Mesendoderm (in vitro differentiated cells): ENCODE data around the gene ZNF521.

Source experiments
- DNase-seq: peaks from one replicate; pipeline ENCODE4 v3.0.0; 2013
- H2AK5ac ChIP-seq: 2 replicates; pipeline ENCODE4 v1.6.1; 2013; ENCODE audit warnings: low read length, inconsistent platforms
- H2BK120ac ChIP-seq: 2 replicates; pipeline ENCODE4 v1.6.1; 2013; ENCODE audit warnings: low read depth, mild to moderate bottlenecking, low read length, moderate library complexity, mixed read lengths
- H2BK15ac ChIP-seq: replicated peaks from 2 replicates; pipeline ENCODE4 v1.6.1; 2013; ENCODE audit warnings: low read depth, mild to moderate bottlenecking, moderate library complexity
- H2BK5ac ChIP-seq: 2 replicates; pipeline ENCODE4 v1.6.1; 2013; ENCODE audit warnings: low read length, inconsistent platforms
- H3K18ac ChIP-seq: 2 replicates; pipeline ENCODE4 v1.6.1; 2013; ENCODE audit warnings: mild to moderate bottlenecking, low read length, mixed read lengths
- H3K23ac ChIP-seq: one replicate; pipeline ENCODE4 v1.6.1; 2013; ENCODE audit warnings: low read length
- H3K27ac ChIP-seq: 2 replicates; pipeline ENCODE4 v1.5.1; 2013; ENCODE audit warnings: low read depth, mild to moderate bottlenecking, inconsistent platforms, low read length, moderate library complexity
- H3K27me3 ChIP-seq: 2 replicates; pipeline ENCODE4 v1.6.1; 2013; ENCODE audit warnings: low read length, control low read depth, mild to moderate bottlenecking, inconsistent platforms; ENCODE audit not compliant: insufficient read depth, poor library complexity
- H3K36me3 ChIP-seq: 2 replicates; pipeline ENCODE4 v1.6.1; 2013; ENCODE audit warnings: low read length, inconsistent platforms; ENCODE audit not compliant: control insufficient read depth, insufficient read depth
- H3K4ac ChIP-seq: one replicate; pipeline ENCODE4 v1.6.1; 2013; ENCODE audit warnings: low read depth, mild to moderate bottlenecking, low read length, moderate library complexity
- H3K4me1 ChIP-seq: 2 replicates; pipeline ENCODE4 v1.6.1; 2013; ENCODE audit warnings: low read depth, low read length, inconsistent platforms; ENCODE audit not compliant: control insufficient read depth
- H3K4me2 ChIP-seq: 2 replicates; pipeline ENCODE4 v1.6.1; 2013; ENCODE audit warnings: low read length
- H3K4me3 ChIP-seq: 2 replicates; pipeline ENCODE4 v1.5.1; 2013; ENCODE audit warnings: mild to moderate bottlenecking, low read length
- H3K56ac ChIP-seq: one replicate; pipeline ENCODE4 v1.6.1; 2013; ENCODE audit warnings: low read length
- H3K79me1 ChIP-seq: 2 replicates; pipeline ENCODE4 v1.6.1; 2013; ENCODE audit warnings: low read length, inconsistent platforms
- H3K79me2 ChIP-seq: 2 replicates; pipeline ENCODE4 v1.6.1; 2013; ENCODE audit warnings: mild to moderate bottlenecking, low read length; ENCODE audit not compliant: control insufficient read depth, insufficient read depth
- H3K9ac ChIP-seq: 2 replicates; pipeline ENCODE4 v1.6.1; 2013; ENCODE audit warnings: low read length, inconsistent platforms
- H4K5ac ChIP-seq: one replicate; pipeline ENCODE4 v1.6.1; 2013; ENCODE audit warnings: low read length
- H4K8ac ChIP-seq: one replicate; pipeline ENCODE4 v1.6.1; 2013; ENCODE audit warnings: low read depth, mild to moderate bottlenecking, control low read depth, low read length, moderate library complexity
- WGBS: extraction: QIAGEN DNeasy Blood & Tissue Kit; methylation state at CpG from one replicate; pipeline ENCODE4 v1.1.7; 2013; ENCODE audit warnings: low lambda C conversion rate, missing lambda C conversion rate; ENCODE audit not compliant: insufficient coverage; ENCODE audit errors: extremely low coverage; 5-methylcytosine and 5-hydroxymethylcytosine counted together

ZNF521 gene

GRCh38 chr18:25365242-25365641 lies 13.3 kb upstream of the ZNF521 start:
- H4K5ac ChIP-seq, result no peak overlapping the region
- H3K79me1 ChIP-seq, result no peaks in the 10 kb centered on the region
- H3K27ac ChIP-seq, result no peak overlapping the region
- H3K18ac ChIP-seq, result no peak overlapping the region
- WGBS, result no CpG with 5 or more reads among the region's 3 CpGs
- no peaks in the 10 kb centered on the region for H3K36me3 ChIP-seq
- H3K4ac ChIP-seq, result no peak overlapping the region
- H3K56ac ChIP-seq, result no peak overlapping the region
- H3K9ac ChIP-seq, result no peak overlapping the region
- no peak overlapping the region for H3K4me2 ChIP-seq
- no peak overlapping the region for H3K4me3 ChIP-seq
- no peaks in the 10 kb centered on the region for H3K4me1 ChIP-seq
- H2BK5ac ChIP-seq, result no peak overlapping the region
- no peak overlapping the region for H3K23ac ChIP-seq
- no peak for DNase-seq
- no peaks in the 10 kb centered on the region for H3K27me3 ChIP-seq
- H2BK15ac ChIP-seq, result no peak overlapping the region
- H4K8ac ChIP-seq, result no peak overlapping the region
- no peaks in the 10 kb centered on the region for H3K79me2 ChIP-seq
- no peak overlapping the region for H2BK120ac ChIP-seq
- no peak overlapping the region for H2AK5ac ChIP-seq

- no peak overlapping the region for H4K8ac ChIP-seq
- no peak overlapping the region for H2BK15ac ChIP-seq
- H2BK5ac ChIP-seq, result no peak overlapping the region
- no peak overlapping the region for H2BK120ac ChIP-seq
- H3K4me1 ChIP-seq, result no peaks in the 10 kb centered on the region
- H3K18ac ChIP-seq, result no peak overlapping the region
- no peaks in the 10 kb centered on the region for H3K79me2 ChIP-seq
- H3K27me3 ChIP-seq, result no peaks in the 10 kb centered on the region
- no peak overlapping the region for H2AK5ac ChIP-seq
- no peak overlapping the region for H3K4me3 ChIP-seq
- no peak for DNase-seq
- no peak overlapping the region for H3K4ac ChIP-seq
- no peak overlapping the region for H3K4me2 ChIP-seq
- H3K79me1 ChIP-seq, result no peaks in the 10 kb centered on the region
- H3K9ac ChIP-seq, result no peak overlapping the region
- H3K56ac ChIP-seq, result no peak overlapping the region
- H3K36me3 ChIP-seq, result no peaks in the 10 kb centered on the region
- H4K5ac ChIP-seq, result no peak overlapping the region
- H3K27ac ChIP-seq, result no peak overlapping the region
- no peak overlapping the region for H3K23ac ChIP-seq
These were observed 12.8 kb upstream of the ZNF521 start for GRCh38 chr18:25364732-25365131.

- DNase-seq, result no peak
- Histone ChIP-seq H2BK5ac (no peak overlapping the region), H3K4me2 (no peak overlapping the region), H3K23ac (no peak overlapping the region), H4K8ac (no peak overlapping the region), H3K9ac (no peak overlapping the region), H3K79me2 (no peaks in the 10 kb centered on the region), H2BK120ac (no peak overlapping the region), H3K56ac (no peak overlapping the region), H3K27me3 (no peaks in the 10 kb centered on the region), H3K4me1 (no peaks in the 10 kb centered on the region), H3K79me1 (no peaks in the 10 kb centered on the region), H2AK5ac (no peak overlapping the region), H4K5ac (no peak overlapping the region), H2BK15ac (no peak overlapping the region), H3K36me3 (no peaks in the 10 kb centered on the region), H3K4me3 (no peak overlapping the region), H3K18ac (no peak overlapping the region), H3K27ac (no peak overlapping the region), H3K4ac (no peak overlapping the region)
- no CpG with 5 or more reads among the region's 5 CpGs for WGBS
These were observed 8.4 kb upstream of the ZNF521 start for GRCh38 chr18:25360301-25360899.

- Histone ChIP-seq H3K4me2 (no peak overlapping the region), H2BK120ac (no peak overlapping the region), H3K56ac (no peak overlapping the region), H3K79me2 (no peaks in the 10 kb centered on the region), H3K18ac (no peak overlapping the region), H3K4ac (no peak overlapping the region), H3K27ac (no peak overlapping the region), H3K79me1 (no peaks in the 10 kb centered on the region), H3K23ac (no peak overlapping the region), H2BK15ac (no peak overlapping the region), H4K5ac (no peak overlapping the region), H3K9ac (no peak overlapping the region), H3K4me1 (no peaks in the 10 kb centered on the region), H2AK5ac (no peak overlapping the region), H4K8ac (no peak overlapping the region), H3K36me3 (no peaks in the 10 kb centered on the region), H3K4me3 (no peak overlapping the region), H3K27me3 (peaks cover 9% of the 10 kb centered on the region), H2BK5ac (no peak overlapping the region)
- WGBS, result no CpG with 5 or more reads among the region's 4 CpGs
- DNase-seq, result no peak
These were observed 1.1 kb upstream of the ZNF521 start for GRCh38 chr18:25353080-25353479.

- no peak overlapping the region for H3K18ac ChIP-seq
- no peak overlapping the region for H3K4ac ChIP-seq
- DNase-seq, result no peak
- H2BK15ac ChIP-seq, result no peak overlapping the region
- no peak overlapping the region for H3K56ac ChIP-seq
- no peak overlapping the region for H3K23ac ChIP-seq
- H3K27ac ChIP-seq, result no peak overlapping the region
- H3K79me2 ChIP-seq, result no peaks in the 10 kb centered on the region
- no CpG with 5 or more reads among the region's 6 CpGs for WGBS
- H2BK120ac ChIP-seq, result no peak overlapping the region
- H3K79me1 ChIP-seq, result no peaks in the 10 kb centered on the region
- peaks cover 9% of the 10 kb centered on the region for H3K27me3 ChIP-seq
- no peaks in the 10 kb centered on the region for H3K4me1 ChIP-seq
- H2BK5ac ChIP-seq, result no peak overlapping the region
- H2AK5ac ChIP-seq, result no peak overlapping the region
- H3K4me2 ChIP-seq, result no peak overlapping the region
- H3K4me3 ChIP-seq, result no peak overlapping the region
- no peak overlapping the region for H4K8ac ChIP-seq
- H3K9ac ChIP-seq, result peak overlapping the region; percentile 17
- H4K5ac ChIP-seq, result no peak overlapping the region
- no peaks in the 10 kb centered on the region for H3K36me3 ChIP-seq
These were observed 651 bp upstream of the ZNF521 start for GRCh38 chr18:25352629-25353005.

- Histone ChIP-seq H3K4ac (no peak overlapping the region), H3K4me2 (peak overlapping the region; percentile 45), H3K27me3 (peaks cover 9% of the 10 kb centered on the region), H4K8ac (peak overlapping the region; percentile 79), H3K9ac (peak overlapping the region; percentile 81), H3K27ac (peak overlapping the region; percentile 97), H2BK120ac (peak overlapping the region; percentile 7), H4K5ac (no peak overlapping the region), H3K56ac (peak overlapping the region; percentile 86), H2BK15ac (no peak overlapping the region), H3K18ac (peak overlapping the region; percentile 98), H3K36me3 (no peaks in the 10 kb centered on the region), H3K79me1 (peaks cover 2% of the 10 kb centered on the region), H2AK5ac (no peak overlapping the region), H3K23ac (no peak overlapping the region), H3K4me1 (no peaks in the 10 kb centered on the region), H3K4me3 (peak overlapping the region; percentile 68), H2BK5ac (no peak overlapping the region), H3K79me2 (no peaks in the 10 kb centered on the region)
- WGBS, result no CpG with 5 or more reads among the region's 20 CpGs
- no peak for DNase-seq
These were observed 638 bp downstream of the ZNF521 start for GRCh38 chr18:25351280-25351775.
